Neural cell (in vitro differentiated cells): ENCODE data around the gene POLN. TPM values are rescaled to one million over a fixed set of nuclear protein-coding genes. Genes with fewer than 3 reads are reported as not detected.

Source experiments
- H2AFZ ChIP-seq: fragments of 200-600, 300-800 bp; sonication (generic), shearing (Covaris generic); 2 replicates; pipeline ENCODE4 v1.6.0; 2014; ENCODE audit warnings: low read depth, mild to moderate bottlenecking, antibody characterized with exemption, low read length, moderate library complexity
- H3F3A ChIP-seq: fragments of 200-600 bp; shearing (Covaris generic); 2 replicates; pipeline ENCODE4 v1.6.1; 2016; ENCODE audit warnings: mild to moderate bottlenecking, moderate library complexity, mixed read lengths, antibody characterized with exemption, low read length; ENCODE audit not compliant: insufficient read depth, poor library complexity, severe bottlenecking
- H3K27ac ChIP-seq: fragments of 200-600, 300-800 bp; sonication (generic), shearing (Covaris generic); 2 replicates; pipeline ENCODE4 v1.5.1; 2014; ENCODE audit warnings: mild to moderate bottlenecking, low read length, moderate library complexity
- H3K27me3 ChIP-seq: fragments of 300-800, 200-600 bp; sonication (generic), shearing (Covaris generic); 2 replicates; pipeline ENCODE4 v1.6.0; 2014; ENCODE audit warnings: mild to moderate bottlenecking, low read depth, low read length, moderate library complexity; ENCODE audit not compliant: insufficient read depth
- H3K36me3 ChIP-seq: fragments of 300-800, 200-600 bp; sonication (generic), shearing (Covaris generic); 2 replicates; pipeline ENCODE4 v1.5.1; 2014; ENCODE audit warnings: mild to moderate bottlenecking, antibody characterized with exemption, low read length, moderate library complexity; ENCODE audit not compliant: insufficient read depth
- H3K4me2 ChIP-seq: fragments of 300-800, 200-600 bp; sonication (generic), shearing (Covaris generic); 2 replicates; pipeline ENCODE4 v1.6.0; 2014; ENCODE audit warnings: mild to moderate bottlenecking, low read length
- H3K4me3 ChIP-seq: fragments of 300-800, 200-600 bp; sonication (generic), shearing (Covaris generic); 2 replicates; pipeline ENCODE4 v1.5.1; 2014; ENCODE audit warnings: mild to moderate bottlenecking, low read length, moderate library complexity
- H3K79me2 ChIP-seq: fragments of 200-600 bp; shearing (Covaris generic); replicated peaks from 2 replicates; pipeline ENCODE4 v1.6.0; 2014; ENCODE audit warnings: mild to moderate bottlenecking, low read length, moderate library complexity; ENCODE audit not compliant: insufficient read depth
- H3K9ac ChIP-seq: fragments of 300-800, 200-600 bp; sonication (generic), shearing (Covaris generic); 2 replicates; pipeline ENCODE4 v1.6.1; 2016; ENCODE audit warnings: mild to moderate bottlenecking, low read length, mixed read lengths
- H3K9me2 ChIP-seq: fragments of 200-600 bp; shearing (Covaris generic); 2 replicates; pipeline ENCODE4 v1.6.1; 2016; ENCODE audit warnings: mild to moderate bottlenecking, low read length, mixed read lengths; ENCODE audit not compliant: insufficient read depth
- H3K9me3 ChIP-seq: fragments of 200-600, 300-800 bp; sonication (generic), shearing (Covaris generic); 2 replicates; pipeline ENCODE4 v1.6.1; 2016; ENCODE audit warnings: mild to moderate bottlenecking, mixed run types, low read length, moderate library complexity, mixed read lengths
- H4K20me1 ChIP-seq: fragments of 200-600 bp; shearing (Covaris generic); 2 replicates; pipeline ENCODE4 v1.6.1; 2016; ENCODE audit warnings: mild to moderate bottlenecking, mixed run types; ENCODE audit not compliant: insufficient read depth
- CTCF ChIP-seq: fragments of 450-650 bp; IDR thresholded peaks from 2 replicates; pipeline ENCODE4 v1.5.1; 2014; ENCODE audit warnings: antibody characterized with exemption, mild to moderate bottlenecking, moderate library complexity; ENCODE audit not compliant: poor library complexity, severe bottlenecking
- EP300 ChIP-seq: fragments of 450-650 bp; conservative IDR thresholded peaks from 2 replicates; pipeline ENCODE4 v1.6.1; 2014; ENCODE audit warnings: antibody characterized with exemption, mild to moderate bottlenecking, moderate library complexity; ENCODE audit not compliant: poor library complexity, severe bottlenecking
- EZH2 ChIP-seq: fragments of 200-600, 300-800 bp; shearing (Covaris generic), sonication (generic); IDR thresholded peaks from 2 replicates; pipeline ENCODE4 v1.6.1; 2014; ENCODE audit warnings: antibody characterized with exemption, low read length, borderline replicate concordance, mild to moderate bottlenecking; ENCODE audit not compliant: insufficient read depth, poor library complexity, severe bottlenecking
- MXI1 ChIP-seq: fragments of 450-650 bp; conservative IDR thresholded peaks from 2 replicates; pipeline ENCODE4 v1.6.1; 2014; ENCODE audit warnings: antibody characterized with exemption, mild to moderate bottlenecking; ENCODE audit not compliant: poor library complexity, severe bottlenecking
- POLR2AphosphoS5 ChIP-seq: IDR thresholded peaks from 2 replicates; pipeline ENCODE4 v1.6.1; 2012
- RAD21 ChIP-seq: fragments of 450-650 bp; conservative IDR thresholded peaks from 2 replicates; pipeline ENCODE4 v1.6.1; 2014; ENCODE audit warnings: antibody characterized with exemption, mild to moderate bottlenecking, moderate library complexity
- REST ChIP-seq: IDR thresholded peaks from 2 replicates; pipeline ENCODE4 v1.6.1; 2012; ENCODE audit warnings: borderline replicate concordance
- SMC3 ChIP-seq: fragments of 450-650 bp; conservative IDR thresholded peaks from 2 replicates; pipeline ENCODE4 v1.6.1; 2014; ENCODE audit warnings: antibody characterized with exemption, mild to moderate bottlenecking, moderate library complexity; ENCODE audit not compliant: poor library complexity
- TAF1 ChIP-seq: IDR thresholded peaks from 2 replicates; pipeline ENCODE4 v1.6.1; 2012; ENCODE audit warnings: low read depth
- polyA plus RNA-seq: library from polyadenylated mRNA; depleted of rRNA; stranded (reverse); fragments of >200 nt; gene quantifications from 2 replicates; pipeline ENCODE4 v1.2.3, GENCODE V29; 2014

The POLN gene
- polyA plus RNA-seq, 1 donor from 2014 or later = 1.1 TPM

GRCh38 chr4:2249526-2250356 is 7.8 kb upstream of the POLN start:
- no peak overlapping the region for H3K4me3 ChIP-seq
- no peak overlapping the region for H2AFZ ChIP-seq
- no peaks in the 10 kb centered on the region for H3F3A ChIP-seq
- no peaks in the 10 kb centered on the region for H4K20me1 ChIP-seq
- no peak overlapping the region for H3K9ac ChIP-seq
- no peaks in the 10 kb centered on the region for H3K36me3 ChIP-seq
- no peaks in the 10 kb centered on the region for H3K9me3 ChIP-seq
- H3K4me2 ChIP-seq = no peak overlapping the region
- TF ChIP-seq TAF1 (no peak), CTCF (no peak), REST (no peak), POLR2AphosphoS5 (no peak), EZH2 (no peak), EP300 (no peak), SMC3 (no peak), MXI1 (no peak), RAD21 (no peak)
- no peaks in the 10 kb centered on the region for H3K9me2 ChIP-seq
- H3K79me2 ChIP-seq = peaks cover 6% of the 10 kb centered on the region
- no peak overlapping the region for H3K27ac ChIP-seq
- no peaks in the 10 kb centered on the region for H3K27me3 ChIP-seq

GRCh38 chr4:2248821-2249261 is 6.9 kb upstream of the POLN start:
- Histone ChIP-seq H3K9ac (no peak overlapping the region), H3K4me3 (no peak overlapping the region), H4K20me1 (no peaks in the 10 kb centered on the region), H2AFZ (no peak overlapping the region), H3K27me3 (no peaks in the 10 kb centered on the region), H3K9me2 (no peaks in the 10 kb centered on the region), H3K9me3 (no peaks in the 10 kb centered on the region), H3K79me2 (no peaks in the 10 kb centered on the region), H3K4me2 (no peak overlapping the region), H3K27ac (no peak overlapping the region), H3F3A (no peaks in the 10 kb centered on the region), H3K36me3 (no peaks in the 10 kb centered on the region)
- TF ChIP-seq REST (no peak), EZH2 (no peak), SMC3 (no peak), CTCF (no peak), TAF1 (no peak), EP300 (no peak), RAD21 (no peak), MXI1 (no peak), POLR2AphosphoS5 (no peak)
